HG03103 (cell line): ENCODE data around the gene NUDT13.

Experiments
- ATAC-seq: cut with Tn5 transposase; IDR thresholded peaks from one replicate; pipeline ENCODE4 v1.9.1; 2021; ENCODE audit warnings: low read depth; ENCODE audit not compliant: unreplicated experiment

The NUDT13 gene

DNA sequence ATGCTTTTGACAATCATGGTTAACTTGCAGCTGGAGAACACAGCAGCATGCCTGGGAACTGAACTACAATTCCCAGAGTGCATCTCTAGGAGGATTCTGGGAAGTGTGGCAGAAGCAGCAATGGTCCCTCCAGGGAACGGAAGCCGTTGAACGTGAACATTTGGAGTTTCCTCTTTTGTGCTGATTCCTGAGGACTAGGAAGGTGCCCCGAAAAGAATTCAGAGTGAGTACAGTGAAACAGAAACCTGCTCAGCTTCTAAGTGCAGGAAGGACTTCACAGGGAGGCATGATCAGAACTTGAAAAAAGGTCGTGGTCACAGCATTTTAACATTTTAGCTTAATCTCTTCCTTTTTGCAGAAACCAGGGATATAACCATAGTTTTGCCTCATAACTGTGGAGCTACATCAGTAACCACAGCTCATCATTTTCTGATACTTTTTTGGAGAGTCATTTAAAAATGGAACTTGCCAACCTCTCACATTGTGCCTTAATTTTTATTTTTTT lies at the start of gene NUDT13:
TSS of gene NUDT13 (plus strand) at position 111 of the 505 bp plus-strand sequence. CDS start 3,911 bp downstream, outside the sequence.
- ATAC-seq = peak; percentile 55

DNA sequence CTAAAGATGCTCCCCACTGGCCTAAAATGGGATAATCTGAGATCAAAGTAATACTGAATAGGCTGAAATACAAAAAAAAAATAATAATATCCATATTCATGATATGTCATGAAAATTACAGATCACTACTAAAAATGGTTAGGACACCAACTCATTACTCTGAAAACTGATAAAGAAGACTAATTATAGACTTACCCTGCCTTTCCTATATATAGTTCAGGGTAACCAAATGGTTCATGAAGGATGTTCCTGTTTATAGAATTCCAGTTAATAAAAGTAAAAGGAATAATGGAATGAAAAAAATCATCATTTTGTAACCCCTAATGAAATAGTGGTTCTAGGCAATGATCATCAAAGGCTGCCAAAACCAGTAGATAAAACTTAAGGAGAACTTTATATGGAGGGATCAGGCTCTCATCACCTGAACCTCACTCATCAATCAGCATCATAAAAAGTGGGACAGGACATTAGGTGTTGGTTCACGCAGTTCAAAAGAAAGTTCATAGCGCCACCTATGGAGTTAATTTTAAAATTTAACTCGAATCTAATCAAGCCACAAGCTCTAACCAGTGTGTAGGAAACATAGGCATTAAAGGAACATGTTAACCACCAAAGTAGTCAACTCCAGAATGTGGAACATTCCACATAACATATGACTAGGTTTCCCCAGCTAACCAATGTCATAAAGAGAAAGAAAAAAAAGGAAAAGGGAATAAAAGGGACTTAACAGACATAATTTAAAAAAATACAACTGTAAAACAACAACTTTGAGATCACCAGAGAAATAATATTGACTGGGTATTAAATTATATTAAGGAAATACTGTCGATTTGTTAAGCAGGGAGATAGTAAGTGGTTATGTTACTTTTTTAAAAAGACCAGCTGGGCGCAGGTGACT lies 49.3 kb upstream of the NUDT13 start:
- ATAC-seq = no peak

DNA sequence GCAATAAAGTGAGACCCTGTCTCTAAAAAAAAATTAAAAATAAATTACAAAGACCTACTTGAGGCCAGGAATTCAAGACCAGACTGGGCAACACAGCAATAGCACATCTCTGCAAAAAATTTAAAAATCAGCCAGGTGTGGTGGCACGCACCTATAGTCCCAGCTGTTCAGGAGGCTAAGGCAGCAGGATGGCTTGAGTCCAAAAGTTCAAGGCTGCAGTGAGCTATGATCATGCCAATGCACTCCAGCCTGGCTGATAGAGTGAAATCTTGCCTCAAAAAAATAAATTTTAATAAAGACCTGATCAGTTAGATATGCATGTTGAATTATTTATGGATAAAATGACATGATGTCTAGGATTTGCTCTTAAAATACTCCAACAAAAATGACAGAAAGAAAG lies 48.5 kb upstream of the NUDT13 start:
- no peak for ATAC-seq

DNA sequence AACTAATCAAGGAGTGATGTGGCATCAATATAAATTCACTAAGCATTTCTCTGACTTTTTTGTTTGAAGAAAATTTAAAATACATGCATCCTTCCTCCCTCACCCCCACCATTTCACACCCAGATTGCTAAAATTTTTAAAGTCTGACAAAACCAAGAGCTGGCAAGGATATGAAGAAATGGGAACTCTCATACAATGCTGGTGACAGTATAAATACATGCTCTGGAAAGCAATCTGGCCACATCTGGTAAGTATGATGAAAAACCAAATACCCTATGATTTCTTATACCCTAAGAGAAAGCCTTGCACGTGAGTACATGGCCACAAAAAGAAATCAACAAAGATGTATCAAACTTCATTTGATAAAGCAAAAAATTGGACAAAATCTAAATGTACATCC lies 44.8 kb upstream of the NUDT13 start:
- no peak for ATAC-seq

DNA sequence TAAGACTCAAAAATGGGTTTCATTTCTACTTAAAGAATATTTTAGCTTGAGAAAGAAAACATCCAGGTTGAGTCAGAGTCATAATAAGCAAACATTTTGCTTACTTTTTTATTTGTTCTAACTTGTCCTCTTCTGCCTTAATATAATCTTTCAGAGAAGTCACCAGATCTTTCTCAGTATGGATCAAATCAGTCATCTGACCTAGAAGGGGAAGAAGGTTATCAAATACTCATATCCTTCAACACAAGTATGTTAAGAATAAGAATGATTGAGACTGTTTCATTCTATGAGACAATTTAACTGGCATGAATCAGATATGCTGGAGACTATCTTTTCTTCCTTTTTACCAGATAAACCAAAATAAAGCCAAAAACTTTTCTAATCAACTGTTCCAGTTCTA lies 36.6 kb upstream of the NUDT13 start:
- ATAC-seq = no peak

DNA sequence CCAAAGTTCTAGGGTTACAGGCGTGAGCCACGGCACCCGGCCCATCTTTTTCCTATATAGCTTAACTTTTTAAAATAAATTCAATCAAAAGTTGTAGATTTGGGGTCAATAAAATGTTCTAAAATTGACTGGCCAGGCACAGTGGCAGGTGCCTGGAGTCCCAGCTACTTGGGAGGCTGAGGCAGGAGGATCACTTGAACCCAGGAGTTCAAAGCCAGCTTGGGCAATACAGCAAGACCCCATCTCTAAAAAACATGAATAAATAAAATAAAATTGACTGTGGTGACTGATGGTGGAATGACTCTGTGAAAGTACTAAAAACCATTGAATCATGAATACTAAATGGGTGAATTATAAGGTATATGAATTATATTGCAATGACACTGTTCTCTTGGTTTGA lies 34.4 kb upstream of the NUDT13 start:
- no peak for ATAC-seq

DNA sequence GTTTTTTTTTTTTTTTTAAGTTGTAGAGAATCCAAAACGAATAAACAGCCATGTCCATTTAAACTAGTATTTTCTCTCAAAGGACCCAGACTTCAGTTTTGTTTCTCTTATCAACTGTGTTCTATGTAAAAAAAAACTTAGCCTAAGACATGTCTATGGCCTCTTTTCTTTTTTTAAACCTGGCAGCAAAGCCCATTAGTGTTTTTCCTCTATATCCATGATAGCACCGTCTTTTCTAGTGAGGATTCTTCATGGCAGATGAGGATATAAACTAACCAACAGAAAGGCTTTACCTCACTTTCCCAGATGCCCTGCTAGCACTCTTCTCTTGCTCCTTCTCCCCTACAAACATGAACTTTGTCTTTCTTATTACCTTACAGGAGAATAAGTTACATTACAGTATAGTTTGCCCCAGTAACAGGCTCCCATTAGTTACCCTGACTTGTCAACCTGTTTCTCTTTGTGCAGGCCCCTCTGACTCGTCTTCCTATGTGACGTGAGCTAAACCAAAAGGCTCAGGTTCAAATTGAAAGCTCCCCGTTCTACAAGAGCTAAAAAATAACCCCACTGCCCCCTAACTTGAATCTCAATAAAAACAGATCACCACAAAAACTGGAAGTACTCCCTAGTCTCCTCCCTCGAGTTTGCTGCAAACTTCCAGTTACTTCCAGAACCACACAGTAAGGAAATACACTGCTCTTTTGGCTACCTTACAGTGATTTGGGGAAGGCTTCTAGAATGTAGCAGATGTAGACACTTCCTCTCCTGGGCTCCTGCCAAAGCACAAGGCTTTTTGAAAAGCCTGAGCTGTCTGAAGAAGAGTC lies 33.7 kb upstream of the NUDT13 start:
- no peak for ATAC-seq

DNA sequence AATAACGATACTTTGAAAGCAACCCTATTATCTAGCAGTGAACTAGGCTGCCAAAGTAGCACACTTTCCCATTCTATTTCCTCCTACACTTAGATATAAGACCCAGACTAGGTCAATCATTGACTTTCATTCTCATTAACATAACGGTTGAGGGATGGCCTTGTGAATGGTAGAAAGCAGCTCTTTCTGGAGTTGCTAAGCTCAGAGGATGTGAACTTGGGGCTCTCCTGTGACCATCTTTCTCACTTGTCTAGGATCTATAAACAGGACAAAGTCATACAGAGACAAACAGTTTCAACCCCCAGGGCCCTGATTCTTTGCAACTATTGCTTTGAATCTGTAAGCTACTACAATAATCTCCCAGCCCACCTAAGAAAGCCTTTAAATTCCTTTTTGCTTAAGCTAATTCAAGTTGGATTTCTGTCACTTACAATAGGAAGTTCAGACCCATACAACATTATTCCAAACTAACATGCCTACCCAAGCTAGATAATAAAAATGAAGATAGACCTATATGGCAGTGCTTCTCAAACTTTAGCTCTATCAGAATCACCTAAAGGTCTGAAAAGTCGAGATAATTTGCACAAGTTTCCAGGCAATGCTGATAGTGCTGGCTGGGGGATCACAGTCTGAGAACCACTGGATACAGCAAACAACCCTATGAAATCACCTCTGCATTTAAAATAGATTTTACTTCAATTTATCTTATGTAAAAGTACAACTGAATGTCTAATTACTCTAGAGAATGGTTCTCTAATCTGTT lies 30.3 kb upstream of the NUDT13 start:
- ATAC-seq = no peak

DNA sequence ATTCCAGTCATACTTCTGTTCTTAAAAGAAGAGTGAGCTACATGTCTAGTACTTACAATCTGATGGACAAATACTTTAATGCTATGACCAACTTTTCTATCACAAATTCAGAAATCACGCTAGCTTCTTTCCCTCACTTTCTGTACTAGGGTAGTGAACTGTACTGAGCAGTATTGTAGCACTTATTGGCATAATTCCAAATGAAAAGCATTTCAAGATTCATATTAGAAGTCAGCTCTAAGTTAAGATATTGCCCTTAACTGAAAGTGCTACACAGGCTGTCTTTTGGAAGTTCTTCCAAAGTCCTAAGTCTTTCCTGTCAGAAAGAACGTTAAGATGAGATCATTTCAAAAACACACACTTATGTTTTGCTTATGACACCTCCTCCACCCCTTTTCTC lies 27.0 kb upstream of the NUDT13 start:
- ATAC-seq = no peak

DNA sequence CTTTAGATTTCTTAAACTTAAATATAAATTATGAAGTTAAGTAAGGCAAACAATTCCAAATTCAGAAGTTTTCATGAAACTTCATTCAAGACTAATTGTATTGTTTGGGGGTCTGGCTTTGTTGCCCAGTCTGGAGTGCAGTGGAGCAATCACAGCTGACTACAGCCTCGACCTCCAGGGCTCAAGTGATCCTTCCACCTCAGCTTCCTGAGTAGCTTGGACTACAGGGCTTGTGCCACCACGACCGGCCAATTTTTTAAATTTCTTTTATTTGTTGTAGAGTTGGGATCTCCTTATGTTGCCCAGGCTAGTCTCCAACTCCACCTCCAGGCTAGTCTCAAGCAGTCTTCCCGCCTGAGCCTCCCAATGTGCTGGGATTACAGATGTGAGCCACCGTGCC lies 26.0 kb upstream of the NUDT13 start:
- no peak for ATAC-seq

DNA sequence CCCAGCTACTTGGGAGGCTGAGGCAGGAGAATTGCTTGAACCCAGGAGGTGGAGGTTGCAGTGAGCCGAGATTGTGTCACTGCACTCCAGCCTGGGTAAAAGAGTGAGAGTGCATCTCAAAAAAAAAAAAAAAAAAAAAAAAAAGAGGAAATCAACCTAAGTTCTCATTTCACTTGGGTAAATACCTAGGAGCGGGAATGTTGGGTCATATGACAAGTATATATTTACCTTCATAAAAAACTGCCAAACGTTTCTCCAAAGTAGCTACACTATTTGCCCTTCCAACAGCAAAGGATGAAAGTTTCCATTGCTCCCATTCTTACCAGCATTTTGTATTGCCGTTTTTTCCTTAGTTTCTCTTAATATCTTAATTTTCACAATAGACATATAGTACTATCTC lies 23.4 kb upstream of the NUDT13 start:
- no peak for ATAC-seq

DNA sequence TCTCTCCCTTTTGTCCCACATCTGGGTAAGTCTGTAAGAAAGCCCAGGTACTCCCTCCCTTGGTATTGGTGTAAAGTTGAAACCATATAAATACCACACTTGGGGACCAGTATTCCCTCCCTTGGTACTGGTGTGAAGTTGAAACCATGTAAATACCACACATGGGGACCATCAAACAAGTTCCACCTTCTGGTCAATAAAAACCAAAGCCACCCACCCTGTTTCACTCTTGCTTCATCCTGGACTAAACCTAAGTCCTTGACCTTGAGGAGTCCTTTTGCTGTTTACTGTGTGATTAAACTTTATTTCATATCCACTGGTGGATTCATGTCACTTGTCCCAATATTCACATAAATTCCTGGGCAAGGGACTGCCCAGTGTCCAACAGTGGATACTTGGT lies 22.0 kb upstream of the NUDT13 start:
- ATAC-seq = no peak

DNA sequence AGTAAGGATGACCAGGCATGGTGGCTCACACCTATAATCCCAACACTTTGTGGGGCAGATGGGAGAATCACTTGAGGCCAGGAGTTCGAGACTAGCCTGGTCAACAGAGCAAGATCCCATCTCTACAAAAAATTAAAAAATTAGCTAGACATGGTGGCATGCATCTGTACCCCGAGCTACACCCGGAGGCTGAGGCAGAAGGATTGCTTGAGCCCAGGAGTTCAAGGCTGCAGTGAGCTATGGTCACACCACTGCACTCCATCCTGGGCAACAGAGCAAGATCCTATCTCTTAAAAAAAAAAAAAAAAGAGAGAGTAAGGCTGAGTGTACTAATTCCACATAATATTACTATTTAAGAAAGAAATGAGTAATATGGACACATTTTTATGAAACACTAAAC lies 17.4 kb upstream of the NUDT13 start:
- ATAC-seq = no peak

DNA sequence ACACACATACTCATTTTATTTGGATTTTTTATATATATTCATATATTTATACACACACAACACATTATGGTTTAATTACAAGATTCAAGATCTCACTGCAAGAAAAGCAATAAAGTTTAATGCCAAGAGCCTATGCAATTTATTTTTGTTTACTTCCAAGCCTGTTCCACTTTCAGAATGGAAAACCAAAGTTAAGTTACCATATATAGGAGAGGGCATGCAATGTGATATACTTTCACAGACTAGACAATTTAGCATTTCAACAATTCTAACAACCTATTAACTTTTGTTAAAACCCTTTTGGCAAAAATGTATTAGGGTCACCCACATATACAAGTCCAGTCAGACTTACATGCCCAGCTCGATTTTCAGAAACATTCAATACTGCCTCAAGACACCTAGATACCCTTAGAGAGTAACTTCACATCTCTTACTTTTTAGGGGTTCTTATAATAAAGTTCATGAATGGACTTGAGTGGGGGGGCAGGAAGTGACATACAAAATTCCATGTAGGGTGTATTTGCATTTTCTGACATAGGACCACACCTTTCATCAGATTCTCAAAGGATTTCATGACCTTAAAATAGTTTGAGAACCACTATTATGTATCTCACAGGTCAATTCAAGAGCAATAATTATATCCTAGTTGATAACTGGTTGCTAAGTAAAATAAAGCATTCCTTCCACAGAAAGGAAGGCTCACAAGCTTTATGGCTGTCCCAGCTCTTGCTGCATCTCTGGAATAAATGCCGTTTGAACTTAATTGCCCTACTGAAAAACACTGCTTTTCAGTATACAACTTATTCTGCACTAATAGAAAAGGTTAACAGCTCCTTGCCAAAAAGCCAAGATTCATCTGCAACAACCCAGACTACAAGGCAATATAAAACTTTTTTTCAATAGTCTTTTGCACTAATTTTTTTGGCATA lies 16.1 kb upstream of the NUDT13 start:
- ATAC-seq = no peak

DNA sequence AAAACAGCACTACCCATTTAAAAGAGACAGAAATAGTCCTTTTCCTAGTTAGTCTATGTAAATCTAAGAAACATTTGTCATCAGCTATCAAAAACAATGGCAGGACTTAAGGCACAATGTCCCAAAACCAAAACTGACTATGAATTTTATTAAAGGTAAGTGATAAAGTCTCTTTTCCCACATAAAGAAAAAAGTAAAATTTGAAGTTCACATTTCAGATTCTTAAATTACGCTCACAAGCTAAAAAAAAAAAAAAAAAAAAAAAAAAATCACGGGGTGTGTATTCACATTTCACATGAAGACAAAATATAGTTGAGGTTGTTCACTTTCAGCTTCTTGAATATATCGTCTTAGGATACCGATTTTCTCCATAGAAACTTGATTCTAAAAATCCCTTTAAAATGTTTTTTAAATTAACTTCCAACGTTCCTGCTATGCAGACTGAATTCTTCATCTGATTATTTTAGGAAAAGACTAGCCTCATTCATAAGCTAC lies 15.2 kb upstream of the NUDT13 start:
- ATAC-seq = no peak

DNA sequence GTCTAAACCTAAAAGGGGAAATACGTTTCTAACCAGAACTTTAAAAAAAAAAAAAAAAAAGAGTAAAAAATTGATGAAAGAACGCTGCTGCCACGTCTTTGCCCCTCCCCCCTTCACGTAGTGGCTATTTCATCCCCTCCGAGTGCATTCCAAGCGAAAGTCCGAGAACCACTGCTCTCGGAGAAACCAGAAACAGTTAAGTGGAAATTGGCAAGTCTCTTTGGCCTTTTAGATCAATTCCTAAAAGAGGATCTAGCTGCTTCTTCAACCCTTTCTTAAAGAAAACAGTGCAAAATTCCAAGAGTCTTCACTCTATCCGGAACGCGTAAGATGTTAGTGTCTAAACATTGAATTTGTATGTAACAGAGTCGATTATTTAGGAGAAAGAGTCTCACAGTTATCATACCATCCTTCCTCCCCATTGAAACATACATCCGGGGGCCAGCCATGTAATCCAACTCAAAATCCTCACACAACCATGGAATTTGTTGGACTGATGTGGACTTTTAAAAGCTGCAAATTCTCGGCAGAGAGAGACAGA lies 14.7 kb upstream of the NUDT13 start:
- ATAC-seq = no peak

DNA sequence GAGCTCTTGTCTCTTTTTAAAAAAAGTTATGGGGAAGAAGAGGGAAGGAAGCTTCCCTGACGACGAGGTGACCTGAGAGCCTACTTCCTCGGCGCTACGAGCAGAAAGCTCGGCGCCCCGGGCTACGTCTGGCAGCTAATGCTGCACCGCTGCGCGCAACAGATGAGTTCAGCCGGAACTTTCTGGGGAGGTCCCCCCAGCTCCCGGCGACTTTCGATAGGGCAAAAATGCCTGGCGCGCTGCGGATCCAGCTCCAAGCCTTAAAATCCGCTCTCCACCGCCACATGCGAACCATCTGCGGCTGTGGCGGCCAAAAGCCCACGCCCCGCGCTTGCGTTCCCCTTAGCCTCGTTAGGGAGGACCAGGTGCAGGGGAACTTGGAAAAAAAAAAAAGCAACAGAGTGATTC lies 14.2 kb upstream of the NUDT13 start:
- no peak for ATAC-seq

DNA sequence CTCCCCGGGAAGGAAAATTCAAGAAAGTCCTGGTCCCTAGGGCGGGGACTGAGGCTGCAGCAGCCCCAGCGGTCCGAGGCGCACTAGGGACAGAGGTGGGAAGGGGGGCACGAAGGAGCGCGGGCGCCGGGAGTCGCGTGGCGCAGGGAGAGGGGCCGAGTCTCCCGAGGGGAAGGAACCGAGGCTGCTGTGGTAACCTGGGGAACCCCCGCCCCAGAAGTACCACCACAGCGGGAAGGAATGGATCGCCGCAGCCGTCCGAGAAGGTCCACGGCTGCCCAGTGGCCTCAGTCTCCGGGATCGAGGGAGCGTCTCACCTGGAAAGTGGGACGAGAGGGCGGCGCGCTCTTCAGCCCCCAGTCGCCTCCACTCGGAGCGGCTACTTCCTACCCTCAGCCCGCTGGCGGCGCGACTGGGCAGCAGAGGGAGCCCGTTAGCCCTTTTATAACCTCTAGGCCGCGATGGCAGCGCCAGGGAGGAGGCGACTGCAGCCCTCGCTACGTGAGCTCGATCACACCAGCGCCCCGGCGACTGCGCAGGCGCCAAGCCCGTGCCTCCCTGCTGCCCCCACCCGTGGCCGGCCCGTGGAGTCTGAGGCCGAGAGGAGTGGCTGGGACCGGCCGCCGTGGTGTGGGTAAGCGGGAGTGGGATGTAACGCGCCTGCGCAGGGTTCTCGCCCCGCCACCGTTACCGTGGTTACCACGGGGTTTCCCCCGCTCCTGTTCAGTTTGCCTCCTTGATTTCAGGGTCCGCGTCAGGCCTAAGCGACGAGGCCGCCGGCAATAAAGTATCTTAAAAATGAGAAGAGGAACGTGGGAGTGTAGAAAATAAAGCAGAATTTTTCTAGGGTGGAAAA lies 13.6 kb upstream of the NUDT13 start, which contains the start of gene P4HA1:
TSS of gene P4HA1 (minus strand) at position 418 of the 856 bp plus-strand sequence. CDS start 21,983 bp downstream, outside the sequence.
- peak; percentile 89 for ATAC-seq
